GM21825 (cell line): Measurements from ENCODE around the gene DCTN4.
A peak's percentile ranks its signal among the peaks of the same experiment; 100 is the strongest.
"Not testable (repeated sequence)": the region's sequence is repeated elsewhere in the genome, so short reads cannot be mapped to it uniquely, and the experiment has no call there.

Experiments used
- ATAC-seq: cut with Tn5 transposase; IDR thresholded peaks from one replicate; pipeline ENCODE4 v1.9.1; 2021; ENCODE audit warnings: mild to moderate bottlenecking, moderate library complexity; ENCODE audit not compliant: unreplicated experiment

The DCTN4 gene

DNA sequence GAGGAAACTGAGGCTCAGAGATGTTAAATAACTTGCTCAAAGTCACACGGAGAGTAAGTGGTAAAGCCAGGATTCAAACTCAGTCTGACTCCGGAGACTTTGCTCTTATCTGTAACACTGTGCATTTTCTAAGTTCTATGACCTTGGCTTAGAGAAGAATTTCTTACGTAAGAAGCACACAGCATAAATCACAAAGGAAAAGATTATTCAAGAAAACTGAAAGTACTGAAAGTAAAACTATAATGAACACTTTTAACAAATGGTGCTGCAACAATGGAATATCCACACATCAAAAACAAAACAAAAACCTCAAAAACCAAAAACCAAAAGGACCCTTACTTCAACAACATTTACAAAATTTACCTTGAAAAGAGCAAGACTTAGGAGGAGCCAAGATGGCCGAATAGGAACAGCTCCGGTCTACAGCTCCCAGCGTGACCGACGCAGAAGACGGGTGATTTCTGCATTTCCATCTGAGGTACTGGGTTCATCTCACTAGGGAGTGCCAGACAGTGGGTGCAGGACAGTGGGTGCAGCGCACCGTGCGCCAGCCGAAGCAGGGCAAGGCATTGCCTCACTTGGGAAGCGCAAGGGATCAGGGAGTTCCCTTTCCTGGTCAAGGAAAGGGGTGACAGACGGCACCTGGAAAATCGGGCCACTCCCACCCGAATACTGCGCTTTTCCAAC, 16.2 kb downstream of the DCTN4 start:
- ATAC-seq = not testable (repeated sequence)

DNA sequence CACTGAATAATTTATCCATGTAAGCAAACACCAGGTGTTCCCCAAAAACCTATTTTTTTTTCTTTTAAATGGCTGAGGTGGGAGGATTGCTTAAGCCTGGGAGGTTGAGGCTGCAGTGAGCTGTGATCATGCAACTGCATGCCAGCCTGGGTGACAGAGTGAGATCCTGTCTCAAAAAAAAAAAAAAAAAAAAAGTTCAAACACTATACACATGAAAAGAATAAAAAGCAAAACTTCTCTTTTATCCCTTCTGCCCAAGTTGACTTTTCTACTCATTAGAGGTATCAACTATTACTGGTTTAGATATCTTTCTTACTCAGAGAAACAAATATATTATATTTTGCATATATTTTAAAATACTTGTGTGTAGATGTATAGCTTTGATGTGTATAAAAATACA, 17.8 kb downstream of the DCTN4 start:
- no peak for ATAC-seq

DNA sequence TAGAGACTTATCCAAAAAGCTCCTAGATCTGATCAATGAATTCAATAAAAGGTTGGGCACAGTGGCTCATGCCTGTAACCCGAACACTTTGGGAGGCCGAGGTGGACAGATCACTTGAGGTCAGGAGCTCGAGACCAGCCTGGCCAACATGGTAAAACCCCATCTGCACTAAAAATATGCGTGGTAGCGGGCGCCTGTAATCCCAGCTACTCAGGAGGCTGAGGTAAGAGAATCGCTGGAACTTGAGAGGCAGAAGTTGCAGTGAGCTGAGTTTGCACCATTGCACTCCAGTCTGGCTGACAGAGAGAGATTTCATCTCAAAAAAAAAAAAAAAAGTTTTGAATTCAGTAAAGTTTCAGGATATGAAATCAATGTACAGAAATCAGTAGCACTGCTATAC, 20.0 kb downstream of the DCTN4 start:
- ATAC-seq = no peak

DNA sequence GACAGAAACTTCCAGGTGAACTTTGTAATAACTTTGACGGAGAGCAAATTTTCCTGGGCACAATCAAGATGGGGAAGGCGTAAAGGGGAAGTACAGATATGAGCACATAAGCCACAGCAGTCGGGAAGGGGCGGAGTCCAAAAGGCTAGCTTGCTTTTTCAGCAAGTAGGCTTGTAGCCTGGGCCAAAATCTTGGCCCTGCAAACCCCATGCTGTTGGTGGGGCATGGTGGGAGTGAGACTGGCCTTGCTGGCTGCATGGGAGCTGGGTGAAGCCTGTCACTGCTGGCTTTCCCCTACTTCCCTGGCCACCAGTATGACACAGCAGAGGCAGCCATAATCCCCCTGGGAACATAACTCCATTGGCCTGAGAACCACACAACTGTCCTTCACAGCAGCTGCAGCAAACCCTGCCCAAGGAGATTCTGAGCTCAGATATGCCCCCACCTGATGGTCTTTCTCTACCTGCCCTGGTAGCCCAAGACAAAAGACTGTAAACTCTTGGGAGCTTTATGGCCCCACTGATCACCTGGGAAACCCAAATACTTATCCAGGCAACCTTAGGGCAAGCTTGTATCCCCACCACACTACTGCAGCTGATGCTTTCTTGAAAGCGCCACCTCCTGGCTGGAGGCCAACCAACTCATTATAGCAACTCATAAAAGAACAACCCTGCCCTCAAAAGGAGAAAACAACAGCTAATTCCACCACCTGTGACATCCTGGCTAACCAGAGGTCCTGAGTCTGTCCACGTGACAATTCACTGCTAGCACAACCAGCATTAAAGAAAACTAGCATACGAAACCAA, 24.0 kb downstream of the DCTN4 start:
- ATAC-seq = no peak

DNA sequence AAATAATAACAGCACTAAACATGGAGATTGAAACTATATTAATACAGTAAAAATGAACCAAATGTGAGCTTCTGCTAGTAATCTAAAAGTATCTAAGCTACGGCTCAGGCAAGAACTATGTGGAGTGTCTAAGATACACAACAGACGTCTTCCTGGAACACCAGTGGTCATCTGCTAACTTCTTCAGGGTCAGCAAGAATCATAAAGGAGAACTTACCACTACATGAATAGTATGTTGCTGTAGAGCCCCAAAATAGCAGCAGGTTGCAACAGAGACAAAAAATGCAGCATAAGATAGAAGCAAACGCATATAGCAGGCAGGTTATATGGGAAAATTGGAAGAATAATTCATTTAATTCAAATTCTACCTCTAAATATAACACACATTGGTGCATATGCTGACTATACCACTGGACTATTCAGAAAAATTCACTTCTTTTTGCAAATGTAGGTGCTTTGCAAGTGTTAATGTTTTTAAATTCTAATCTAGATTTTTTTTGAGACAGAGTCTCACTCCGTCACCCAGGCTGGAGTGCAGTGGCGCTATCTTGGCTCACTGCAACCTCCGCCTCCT, 27.1 kb downstream of the DCTN4 start:
- ATAC-seq = no peak

DNA sequence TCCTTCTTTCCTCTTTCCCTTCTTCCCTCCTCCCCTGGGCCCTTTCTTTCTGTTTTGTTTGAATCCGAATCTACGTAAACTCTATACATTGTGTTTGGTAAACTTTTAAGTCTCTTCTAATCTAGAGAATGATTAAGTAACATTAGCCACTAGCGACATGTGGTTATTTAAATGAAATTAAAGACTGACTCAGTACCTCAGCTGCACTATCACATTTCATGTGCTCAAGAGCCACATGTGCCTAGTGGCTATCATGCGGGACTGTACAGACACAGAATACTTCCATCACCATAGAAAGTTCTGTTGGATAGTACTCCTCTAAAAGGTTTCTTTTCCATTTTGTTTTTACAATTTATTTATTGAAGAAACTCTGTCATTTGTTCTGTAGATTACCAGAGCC, 29.0 kb downstream of the DCTN4 start:
- ATAC-seq = no peak

DNA sequence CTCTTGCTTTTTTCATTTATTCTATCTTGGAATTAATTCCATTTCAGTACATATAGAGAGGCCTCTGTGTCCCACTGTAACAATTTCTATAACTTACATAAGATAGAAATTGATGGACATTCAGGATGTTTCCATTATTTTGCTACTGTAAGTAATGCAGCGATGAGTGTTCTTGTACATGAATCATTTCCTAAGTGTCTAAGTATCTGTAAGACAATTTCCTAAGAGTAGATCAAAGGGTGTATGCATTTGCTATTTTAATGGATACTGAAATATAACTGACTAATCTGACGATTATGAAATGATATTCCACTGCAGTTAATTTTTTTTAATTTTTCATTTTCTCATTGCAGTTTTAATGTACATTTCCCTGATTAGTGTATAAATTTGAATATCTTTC, 35.0 kb downstream of the DCTN4 start:
- ATAC-seq = no peak

DNA sequence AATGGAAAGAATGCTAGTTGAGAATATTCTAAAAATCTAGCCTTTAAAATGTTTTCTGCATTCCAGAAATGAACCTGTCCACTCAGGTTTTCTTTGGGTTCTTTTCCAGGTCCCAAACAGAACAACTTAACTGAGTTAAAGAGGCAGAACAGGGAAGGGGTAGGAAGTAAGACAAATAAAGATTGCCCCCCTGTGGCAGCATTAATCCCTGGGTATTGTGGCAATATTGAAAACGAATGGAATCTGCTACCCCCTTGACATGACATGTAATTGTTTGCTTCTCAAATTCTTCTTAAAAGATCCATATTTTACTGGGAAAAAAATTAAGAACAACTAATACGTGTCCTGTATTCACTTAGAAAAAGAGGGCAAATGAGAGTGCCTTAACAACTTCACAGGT, 48.7 kb downstream of the DCTN4 start:
- no peak for ATAC-seq

DNA sequence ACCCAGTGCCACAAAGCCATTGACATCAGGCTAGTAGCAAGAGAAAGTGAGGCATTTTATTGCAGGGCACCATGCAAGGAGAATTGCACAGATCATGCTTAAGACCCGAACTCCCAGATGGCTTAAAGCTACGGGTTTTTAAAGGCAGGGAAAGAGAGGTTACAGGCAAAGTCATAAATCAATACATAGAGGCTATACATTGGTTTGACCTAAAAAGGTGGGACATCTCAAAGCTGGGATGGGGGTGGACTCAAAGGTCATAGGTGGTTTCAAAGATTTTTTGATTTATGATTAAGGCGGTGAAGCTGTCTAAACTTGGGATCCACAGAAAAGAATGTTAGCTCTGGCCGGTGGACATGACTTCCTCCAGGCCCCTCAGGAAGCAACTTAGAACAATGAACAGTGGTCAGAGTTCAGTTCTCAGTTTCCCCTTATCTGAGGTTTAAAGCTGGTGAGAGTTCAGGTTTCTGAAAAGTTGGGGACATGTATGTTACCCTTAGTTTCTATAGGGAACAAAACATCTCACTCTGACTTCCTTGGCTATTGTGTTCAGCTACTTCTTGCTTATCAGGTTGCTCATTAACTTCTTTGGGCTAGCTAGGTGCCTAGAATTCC, 51.9 kb downstream of the DCTN4 start:
- no peak for ATAC-seq

DNA sequence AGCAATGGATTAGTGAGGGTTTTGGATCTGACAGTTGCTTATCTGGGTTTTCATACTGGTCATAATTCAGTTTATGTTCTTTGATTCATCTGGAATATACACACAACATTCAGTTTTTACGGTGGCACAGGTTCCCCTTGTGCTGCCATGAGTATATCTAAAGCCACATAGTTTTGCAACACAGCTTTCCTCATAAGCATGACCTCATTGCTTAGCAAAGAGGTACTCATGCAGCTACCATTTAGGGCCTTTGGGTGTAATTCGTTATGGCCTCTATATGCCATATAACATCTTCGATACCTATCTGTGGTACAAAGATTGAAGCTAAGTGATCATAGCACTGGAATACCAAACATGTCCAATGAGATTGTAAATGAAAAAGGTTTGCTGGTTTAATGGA, 55.1 kb downstream of the DCTN4 start:
- no peak for ATAC-seq

DNA sequence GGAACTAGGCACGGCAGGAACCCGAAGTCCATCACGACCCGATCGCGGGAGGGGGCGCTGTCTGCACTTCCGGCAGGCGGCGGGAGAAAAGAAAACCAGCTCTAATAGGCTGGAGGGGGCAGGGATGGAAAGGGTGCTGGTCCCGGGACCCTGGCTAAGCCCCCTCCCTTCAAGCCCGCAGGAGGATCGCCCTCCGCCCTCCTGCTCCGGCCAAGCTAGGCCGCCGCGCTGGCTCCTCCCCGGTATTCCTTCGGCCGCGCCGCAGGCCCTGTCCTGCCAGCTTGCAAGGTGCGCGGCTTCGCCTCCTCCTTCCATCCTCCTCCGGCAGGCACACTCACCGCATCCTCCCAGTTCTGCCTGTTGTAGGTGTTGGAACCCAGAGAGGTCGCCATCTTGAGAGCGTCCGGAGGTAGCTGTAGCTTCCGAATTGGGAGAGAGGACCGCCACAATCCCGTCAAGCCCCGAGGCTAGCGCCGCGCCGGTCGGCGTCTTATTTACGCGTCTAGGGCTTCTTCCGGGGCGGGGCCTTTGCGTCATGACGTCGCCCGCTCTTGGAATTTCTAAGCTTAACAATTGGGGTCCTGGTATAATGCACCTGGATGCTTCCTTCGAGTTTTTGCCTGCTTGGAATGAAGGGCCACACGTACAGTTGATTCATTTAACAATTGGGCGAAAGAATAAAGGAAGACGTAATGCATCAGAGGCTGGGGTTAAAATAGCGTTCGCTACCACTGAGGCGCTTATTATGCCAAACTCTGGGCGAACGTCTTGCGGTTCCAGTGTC, 58.0 kb downstream of the DCTN4 start, which contains the start of gene RBM22:
Gene RBM22 (minus strand): TSS at position 469 of the 784 bp plus-strand sequence. CDS start 77 bp downstream, at position 392.
- peak; percentile 98 for ATAC-seq

DNA sequence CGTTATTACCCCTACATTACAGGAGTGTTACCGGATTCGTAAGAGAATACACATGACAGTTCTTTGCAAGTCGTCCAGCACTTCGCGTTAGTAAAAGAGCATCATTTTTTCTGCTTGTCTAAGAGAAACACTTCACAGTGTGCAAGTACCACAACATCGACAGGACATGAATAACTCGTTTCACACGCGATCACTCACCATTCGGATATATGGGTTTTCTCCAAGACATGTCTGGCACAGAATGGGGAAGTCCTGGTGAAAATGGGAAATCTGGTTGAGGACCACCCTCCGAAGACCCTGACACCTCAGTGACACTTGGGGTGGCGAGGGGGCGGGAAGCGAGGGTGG, 58.6 kb downstream of the DCTN4 start:
- ATAC-seq = no peak

DNA sequence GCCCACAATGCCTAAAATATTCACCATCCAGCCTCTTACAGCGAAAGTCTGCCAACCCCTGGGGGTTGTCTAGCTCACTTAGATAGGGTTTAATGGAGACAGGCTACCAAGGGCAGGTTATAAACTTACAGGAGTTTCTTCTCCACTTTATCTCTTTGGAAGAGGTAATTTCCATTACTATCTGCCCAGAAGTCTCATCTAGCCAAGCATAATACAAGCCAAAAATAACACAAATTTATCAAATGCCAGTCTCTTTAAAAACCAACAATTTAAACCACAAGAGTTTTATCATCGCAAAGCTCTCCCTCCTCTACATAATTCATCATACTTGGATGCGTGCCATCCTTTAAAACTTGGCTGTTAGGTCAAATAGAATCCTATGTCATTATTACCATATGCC, 64.2 kb downstream of the DCTN4 start:
- ATAC-seq = no peak

DNA sequence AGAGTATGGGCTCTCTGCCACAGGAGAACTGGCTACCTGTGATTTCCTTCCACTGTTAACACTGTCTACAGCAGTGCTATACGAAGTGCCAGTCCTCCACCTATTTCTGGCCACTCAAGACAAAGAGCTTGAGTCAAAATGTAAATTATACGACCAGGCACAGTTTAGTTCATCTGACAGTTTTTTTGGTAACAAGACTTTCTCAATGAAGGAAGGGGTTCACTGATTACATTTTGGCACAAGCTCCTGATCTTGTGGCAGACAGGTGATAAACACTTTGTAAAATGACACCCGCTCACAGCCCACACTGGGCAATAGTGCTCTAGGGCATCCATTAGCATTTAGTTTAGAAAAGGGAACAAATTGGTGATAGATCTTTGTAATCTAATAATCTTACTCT, 66.5 kb downstream of the DCTN4 start:
- no peak for ATAC-seq

DNA sequence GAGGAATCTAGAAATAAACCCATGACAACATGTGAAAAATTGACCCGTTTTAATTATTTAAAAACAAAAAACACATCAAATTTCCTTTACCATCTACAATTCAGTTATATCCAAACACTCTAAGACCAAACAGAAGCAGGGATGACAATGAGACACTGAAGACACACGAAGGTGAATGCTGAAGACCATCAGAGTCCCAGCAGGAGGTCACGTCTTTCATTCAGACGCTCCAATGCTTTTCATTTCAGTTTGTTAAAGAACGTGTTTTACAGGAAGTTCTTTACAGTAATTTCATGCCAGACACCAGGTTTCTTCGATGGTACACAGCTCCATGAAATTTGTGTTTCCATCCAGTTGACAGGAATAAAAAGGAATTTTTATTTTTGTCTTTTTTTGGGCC, 68.1 kb downstream of the DCTN4 start:
- ATAC-seq = no peak

DNA sequence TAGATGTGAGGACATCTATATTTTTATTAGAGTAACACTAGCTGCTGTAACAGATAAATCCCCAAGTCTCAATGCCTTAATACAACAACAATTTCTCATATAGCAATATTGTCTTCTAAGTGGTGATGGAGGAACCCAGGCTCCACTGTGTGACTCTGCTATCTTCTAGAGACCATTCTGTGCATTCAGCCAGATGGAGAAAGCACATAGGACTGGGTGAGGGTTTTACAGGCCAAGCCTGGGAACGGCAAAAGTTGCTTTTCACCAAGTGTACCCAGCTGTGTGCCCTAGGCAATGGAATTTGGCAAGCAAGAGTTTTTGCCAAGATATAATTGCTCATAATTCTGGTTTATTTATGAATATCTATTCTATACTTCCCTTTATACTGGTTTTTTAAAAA, 69.7 kb downstream of the DCTN4 start:
- ATAC-seq = no peak

DNA sequence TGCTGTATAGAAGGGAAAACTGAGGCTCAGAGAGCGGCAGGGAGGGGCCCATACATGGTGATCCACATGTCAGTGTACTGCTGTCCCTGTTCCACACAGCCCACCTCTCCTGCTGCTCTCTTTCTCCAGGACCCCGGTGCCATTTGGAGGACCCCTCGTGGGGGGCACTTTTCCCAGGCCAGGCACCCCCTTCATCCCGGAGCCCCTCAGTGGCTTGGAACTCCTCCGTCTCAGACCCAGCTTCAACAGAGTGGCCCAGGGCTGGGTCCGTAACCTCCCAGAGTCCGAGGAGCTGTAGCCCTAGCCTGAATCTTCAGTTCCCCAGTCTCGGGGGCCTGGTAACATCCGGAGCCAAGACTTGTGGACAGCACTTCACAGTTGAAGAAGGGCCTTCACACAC, 82.2 kb downstream of the DCTN4 start:
- ATAC-seq = no peak

DNA sequence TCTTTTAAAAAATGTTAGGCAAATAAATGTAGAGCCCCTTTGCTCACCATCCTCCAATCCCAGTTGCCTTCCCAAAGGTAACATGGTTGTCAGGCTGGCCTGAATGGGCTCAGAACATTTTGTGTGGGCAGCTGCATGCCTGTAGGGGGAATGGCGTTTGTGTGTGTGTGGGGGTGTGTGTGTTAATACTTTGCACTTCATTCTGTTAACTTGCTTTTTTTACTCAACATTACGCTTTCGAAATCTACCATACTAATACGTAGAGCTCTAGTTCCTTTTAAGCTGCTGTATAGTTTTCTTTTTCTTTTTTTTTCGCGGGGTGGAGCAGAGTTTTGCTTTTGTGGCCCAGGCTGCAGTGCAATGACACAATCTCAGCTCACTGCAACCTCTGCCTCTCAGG, 83.7 kb downstream of the DCTN4 start:
- ATAC-seq = no peak

DNA sequence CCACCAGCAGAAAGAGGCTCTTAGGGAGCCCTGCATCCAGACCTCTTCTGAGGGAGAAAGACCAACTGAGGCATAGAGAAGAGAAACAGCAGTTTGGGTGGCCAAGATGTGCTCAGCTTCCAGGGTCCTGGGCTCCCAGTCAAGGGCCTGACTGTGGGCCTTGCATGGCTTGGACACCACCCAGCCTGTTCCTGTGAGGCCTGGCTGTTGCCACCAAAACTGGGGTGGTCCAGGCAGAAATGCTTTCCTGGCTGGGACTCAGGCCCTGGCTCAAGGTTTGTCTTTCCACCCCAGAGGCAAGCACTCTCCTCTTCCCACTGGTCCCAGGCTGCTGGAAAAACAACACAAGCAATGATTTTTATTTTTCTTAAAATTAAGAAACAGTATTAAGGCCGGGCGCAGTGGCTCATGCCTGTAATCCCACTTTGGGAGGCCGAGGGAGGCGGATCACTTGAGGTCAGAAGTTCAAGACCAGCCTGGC, 84.4 kb downstream of the DCTN4 start:
- no peak for ATAC-seq

DNA sequence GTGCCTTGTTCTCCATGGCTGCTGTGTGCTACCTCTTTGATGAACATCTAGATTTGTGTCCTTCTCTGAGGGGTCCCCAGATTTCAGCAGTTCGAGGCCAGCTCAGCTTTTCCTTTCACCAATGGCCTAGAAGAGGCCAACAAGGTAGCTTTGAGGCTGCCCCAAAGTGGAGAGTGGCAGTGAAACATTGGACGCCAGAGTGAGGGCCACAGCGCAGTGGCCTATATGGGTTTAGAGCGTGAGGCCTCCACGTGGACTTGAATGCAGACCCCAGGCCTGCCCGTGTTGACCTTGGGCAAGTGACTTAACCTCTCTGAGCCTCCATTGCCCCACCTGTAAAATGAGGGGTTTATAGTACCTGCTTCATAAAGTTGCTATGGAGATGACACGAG, 85.9 kb downstream of the DCTN4 start:
- no peak for ATAC-seq
